GM21515 (cell line): Measurements from ENCODE around the gene CRLF1.
"Not testable (repeated sequence)": the region's sequence is repeated elsewhere in the genome, so short reads cannot be mapped to it uniquely, and the experiment has no call there.

Source experiments
- ATAC-seq: cut with Tn5 transposase; IDR thresholded peaks from one replicate; pipeline ENCODE4 v1.9.1; 2021; ENCODE audit not compliant: unreplicated experiment

Gene CRLF1

DNA sequence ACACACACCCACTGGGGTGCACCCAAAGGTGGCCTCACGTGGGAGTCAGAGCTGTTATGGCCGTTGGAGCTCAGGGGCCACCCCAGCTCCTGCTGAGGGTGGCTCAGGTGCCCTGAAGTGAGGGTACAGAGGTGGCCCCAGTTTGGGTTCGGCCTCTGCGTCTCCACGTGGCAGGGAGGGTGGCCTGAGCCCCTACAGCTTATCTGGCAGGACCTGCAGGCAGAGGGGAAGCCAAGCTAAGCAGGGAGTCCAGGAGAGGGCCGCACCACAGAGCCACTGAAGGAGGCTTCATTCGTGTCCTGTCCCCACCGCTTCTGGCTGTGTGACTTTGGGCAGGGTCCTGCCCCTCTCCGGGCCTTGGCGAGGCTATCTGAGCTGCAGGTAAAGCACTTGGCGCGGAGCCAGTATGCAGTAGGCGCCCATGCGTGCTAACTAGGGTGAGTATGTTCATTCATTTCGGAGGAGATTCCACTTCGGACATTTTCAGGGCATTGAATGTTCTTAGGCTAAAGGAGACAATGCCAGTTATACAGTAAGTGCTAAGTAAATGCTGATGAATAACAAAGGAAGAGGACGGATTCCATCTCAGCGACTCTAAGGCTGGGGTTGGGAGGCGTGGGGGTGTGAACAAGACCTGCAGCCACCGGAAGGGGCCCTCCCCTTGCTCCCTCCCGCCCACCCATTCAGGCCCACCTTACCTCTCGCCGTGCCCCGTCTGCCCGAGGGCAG lies 13.1 kb downstream of the CRLF1 start:
- ATAC-seq, result no peak

DNA sequence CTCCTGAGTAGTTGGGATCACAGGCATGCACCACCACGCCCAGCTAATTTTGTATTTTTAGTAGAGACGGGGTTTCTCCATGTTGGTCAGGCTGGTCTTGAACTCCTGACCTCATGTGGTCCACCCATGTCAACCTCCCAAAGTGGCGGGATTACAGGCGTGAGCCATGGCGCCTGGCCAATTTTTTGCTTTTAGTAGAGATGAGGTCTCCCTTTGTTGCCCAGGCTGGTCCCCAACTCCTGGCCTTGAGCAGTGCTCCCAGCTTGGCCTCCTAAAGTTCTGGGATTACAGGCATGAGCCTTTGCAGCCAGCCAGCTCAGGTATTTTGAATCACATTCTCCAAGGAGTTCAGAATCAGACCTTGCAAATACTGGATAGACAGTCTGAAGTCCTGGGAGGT lies 13.9 kb downstream of the CRLF1 start:
- not testable (repeated sequence) for ATAC-seq

DNA sequence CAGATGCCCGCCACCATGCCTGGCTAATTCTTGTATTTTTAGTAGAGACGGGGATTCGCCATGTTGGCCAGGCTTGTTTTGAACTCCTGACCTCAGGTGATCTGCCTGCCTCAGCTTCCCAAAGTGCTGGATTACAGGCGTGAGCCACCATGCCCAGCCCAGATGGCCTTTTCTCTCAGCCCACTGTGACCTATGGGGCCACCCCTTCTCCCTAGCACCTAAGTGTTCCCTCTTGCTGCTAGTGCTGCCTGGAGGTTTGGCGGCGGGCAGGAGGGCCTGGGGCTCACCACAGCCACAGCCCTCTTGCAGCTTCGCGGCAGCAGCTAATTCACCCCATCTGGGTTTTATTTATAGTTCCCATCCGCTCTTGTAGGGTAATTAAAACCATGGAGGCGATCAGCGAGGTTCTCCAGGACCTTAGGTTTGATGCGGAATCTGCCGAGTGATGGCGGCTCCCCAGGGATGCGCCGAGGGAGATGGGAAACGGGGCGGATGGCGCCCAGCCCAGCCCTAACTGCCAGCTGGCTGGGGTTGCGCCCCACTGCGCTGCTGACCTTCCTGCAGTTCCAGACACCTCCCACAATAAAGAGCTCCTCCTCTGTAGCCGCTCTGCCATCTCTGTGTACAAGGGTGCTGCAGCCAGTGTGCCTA lies 14.7 kb downstream of the CRLF1 start:
- ATAC-seq, result no peak

DNA sequence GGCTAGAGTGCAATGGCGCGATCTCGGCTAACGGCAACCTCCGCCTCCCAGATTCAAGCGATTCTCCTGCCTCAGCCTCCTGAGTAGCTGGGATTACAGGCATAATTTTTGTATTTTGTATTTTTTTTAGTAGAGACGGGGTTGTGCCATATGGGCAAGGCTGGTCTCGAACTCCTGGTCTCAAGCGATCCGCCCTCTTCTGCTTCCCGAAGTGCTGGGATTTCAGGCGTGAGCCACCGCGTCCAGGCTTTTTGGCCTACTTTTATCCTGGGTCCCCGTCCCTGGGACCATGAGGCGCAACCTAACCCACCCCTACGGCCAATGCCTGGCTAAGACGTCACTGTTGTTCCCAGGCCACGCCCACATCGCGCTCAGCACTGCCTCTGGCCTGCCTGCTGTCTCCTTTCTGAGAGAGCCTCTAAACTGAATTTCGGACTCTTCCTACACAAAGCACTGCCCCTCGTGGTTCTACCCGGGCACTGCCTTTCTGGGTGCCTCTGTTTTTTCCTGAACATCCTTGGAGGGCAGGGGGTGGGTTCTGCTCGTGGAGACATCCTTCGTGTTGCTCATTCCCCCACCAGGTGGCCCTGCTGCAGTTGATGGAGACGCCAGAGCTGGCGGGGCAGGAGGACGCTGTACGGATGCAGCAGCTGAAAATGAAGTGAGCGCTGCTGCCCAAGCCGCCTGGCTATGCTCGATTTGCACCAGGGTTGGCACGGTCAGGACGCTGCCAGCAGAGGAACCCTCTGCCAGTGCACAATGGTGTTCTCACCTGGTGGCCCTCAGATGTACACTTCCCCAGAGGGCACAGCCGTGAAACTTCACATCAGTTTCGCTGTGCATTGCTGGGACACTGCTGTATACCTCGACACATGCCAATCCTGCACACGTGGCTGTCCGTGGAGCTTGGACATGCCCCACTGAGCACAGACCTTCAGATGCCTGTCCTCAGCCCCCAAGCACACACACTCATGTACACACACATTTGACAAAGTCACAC lies 16.0 kb downstream of the CRLF1 start:
- no peak for ATAC-seq

DNA sequence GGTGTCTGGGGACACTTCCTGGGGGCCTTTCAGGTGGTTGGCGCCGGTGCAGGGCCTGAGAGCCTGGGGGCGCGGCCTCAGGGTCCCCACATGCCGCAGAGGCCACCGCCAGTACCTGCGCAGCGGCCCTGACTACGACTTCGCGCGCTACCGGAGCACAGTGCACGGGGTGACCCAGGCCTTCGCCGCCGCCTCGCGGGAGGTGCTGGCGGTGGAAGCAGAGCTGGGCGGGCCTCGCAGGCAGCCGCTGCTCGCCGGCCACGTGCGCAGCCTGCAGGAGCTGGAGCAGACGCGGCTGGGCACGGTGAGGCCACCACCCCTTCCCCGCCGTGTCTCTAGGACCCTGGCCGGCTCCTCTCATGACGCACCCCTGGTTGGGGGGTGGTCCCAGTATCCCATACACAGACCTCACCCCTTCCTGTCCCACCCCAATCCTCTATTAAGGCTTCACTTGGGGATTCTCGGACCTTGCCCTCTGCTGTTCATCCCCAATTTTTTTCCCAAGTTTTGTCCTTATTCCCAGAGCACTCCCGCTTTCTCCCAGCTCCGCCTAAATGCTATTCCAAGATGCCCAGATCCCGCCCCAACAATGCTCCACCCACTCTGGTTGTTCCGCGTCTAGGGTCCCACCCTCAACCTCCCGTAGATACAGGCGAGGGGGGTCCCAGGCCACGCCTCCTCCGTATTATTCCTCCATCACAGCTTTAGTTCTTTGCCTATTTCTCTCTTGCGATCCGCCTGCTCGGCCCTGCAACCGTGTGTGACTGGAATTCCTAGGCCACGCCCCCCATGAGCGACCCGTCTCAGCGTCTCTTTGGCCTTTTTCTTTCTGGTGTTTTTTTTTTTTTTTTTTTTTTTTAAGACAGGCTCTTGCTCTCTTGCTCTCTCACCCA lies 17.0 kb downstream of the CRLF1 start:
- ATAC-seq, result peak; percentile 14

DNA sequence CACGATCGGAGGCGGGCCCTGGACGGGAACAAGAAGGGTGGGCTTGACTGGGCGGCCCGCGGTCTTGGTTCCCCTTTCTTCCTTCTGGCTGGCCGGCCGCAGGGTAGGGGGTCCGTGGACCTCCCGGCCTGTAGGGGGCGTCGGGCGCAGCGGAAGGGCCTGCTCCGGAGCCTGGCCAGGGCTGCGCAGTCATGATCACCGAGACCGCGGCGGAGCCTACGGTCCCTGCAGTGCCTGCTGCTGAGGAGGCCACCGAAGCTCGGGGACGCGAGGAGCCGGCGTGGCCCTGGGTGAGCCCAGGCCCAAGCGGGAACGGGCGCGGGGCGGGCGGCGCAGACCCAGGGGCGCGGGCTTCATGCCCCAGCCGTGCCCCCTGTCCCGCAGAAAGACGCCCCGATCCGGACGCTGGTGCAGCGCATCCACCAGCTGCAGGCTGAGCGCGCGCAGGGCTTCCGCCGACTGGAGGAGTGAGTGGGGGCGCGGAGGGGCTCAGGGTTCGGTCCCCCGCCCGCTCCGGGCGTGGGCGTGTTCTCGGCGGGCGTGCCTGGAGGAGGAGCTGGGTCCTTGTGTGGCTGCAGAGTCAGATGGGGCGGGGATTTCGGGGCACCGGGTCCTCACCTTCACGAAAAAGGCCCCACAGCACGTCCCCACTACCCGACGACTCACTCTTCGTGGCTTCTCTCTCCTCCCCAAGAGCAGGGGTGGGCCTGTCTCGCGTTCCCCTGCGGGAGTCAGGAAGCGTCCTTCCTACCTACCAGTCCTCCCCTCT lies 17.8 kb downstream of the CRLF1 start, which contains the start of gene REX1BD:
Gene REX1BD (plus strand): TSS at position 188 of the 769 bp plus-strand sequence. CDS start 4 bp downstream, at position 192.
- peak; percentile 66 for ATAC-seq

DNA sequence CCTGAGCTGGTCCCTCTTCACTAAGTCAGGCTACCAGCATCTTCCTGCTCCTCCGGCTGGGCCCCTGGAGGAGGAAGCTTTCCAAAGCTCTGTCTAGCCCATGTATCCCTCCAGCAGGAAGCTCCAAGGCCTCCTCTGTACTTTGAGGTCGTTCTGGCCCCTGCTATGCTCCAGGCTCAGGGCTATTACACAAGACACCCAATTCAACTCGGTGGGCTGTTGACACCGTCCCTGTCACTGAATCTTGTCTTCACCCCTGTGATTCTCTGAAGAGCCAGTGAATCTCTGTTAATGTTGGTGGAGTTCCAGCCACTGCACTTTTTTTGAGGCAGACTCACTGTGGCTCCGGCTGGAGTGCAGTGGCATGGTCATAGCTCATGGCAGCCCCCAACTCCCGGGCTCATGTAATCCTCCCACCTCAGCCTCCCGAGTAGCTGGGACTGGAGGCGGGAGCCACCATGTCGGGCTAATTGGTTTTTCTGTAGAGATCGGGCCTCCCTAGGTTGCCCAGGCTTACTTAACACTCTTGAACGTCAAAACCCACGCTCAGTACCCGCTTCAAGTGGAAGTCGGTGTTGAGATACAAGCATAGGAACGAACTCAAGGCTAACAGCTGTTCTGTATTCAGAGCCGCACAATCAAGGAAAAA lies 18.5 kb downstream of the CRLF1 start:
- no peak for ATAC-seq

DNA sequence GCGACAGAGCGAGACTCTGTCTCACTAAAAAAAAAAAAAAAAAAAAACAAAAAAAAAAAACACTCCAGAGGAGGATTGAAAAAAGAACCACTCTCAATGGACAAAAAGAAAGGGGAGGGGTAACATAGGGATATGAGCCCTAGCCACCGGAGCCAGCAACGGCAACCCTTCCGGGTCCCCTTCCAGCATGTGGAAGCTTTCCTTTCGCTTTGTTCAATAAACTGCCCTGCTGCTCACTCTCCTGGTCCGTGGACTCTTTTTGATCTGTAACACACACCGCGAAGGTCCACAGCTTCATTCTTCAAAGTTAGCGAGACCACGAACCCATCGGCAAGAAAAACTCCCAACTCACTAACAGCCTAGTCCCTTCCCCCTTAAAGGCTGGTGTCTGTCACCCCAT lies 19.0 kb downstream of the CRLF1 start:
- no peak for ATAC-seq

DNA sequence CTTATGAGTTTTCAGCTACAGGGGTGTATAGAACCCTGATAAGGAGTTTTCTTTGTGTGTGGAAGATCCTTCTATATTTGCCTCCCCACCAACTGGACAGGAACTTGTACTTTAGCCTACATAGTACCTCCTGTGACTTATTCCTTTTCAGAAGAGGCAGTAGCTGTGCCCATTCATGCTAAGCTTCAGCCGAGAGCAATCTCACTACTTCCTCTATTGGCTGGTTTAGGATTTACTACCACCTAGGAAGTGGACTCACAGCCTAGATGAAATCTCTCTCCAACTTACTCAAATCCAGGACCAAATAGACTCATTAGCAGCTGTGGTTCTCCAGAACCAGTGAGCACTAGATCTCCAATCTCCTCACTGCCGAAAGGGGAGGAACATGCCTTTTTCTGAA lies 20.3 kb downstream of the CRLF1 start:
- no peak for ATAC-seq

DNA sequence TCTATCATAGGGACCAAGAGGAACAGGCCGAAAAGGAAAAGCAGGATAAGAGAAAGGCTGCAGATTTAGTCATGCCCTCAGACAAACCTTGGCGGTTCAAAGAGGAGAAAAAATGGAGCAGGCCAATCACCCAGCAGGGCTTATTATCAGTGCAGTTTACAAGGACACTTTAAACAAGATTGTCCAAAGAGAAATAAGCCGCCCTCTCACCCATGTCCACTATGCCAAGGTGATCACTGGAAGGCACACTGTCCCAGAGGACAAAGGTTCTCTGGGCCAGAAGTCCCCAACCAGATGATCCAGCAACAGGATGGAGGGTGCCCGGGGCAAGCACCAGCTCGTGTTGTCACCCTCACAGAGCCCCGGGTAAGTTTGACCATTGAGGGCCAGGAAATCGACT lies 26.3 kb downstream of the CRLF1 start:
- no peak for ATAC-seq

DNA sequence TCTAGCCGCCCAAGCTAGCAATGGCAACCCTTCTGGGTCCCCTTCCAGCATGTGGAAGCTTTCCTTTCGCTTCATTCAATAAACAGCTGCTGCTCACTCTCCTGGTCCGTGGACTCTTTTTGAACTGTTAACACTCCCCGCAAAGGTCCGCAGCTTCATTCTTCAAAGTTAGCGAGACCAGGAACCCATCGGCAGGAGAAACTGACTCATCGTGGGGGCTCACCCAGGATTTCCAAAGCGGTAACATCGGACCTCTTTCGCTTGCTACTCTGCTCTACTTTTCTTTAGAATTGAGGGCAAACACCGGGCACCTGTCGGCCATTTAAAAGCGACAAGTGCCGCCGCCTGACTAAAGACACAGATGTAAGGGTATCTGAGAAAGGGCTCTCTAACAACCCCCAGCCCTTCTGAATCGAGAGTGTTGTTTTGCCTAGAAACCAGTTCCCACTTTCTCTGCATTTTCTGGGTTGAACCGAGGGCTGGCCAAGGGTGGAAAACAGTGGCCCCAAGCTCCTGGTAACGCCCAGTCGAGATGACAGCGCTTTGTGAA lies 29.2 kb downstream of the CRLF1 start:
- no peak for ATAC-seq

DNA sequence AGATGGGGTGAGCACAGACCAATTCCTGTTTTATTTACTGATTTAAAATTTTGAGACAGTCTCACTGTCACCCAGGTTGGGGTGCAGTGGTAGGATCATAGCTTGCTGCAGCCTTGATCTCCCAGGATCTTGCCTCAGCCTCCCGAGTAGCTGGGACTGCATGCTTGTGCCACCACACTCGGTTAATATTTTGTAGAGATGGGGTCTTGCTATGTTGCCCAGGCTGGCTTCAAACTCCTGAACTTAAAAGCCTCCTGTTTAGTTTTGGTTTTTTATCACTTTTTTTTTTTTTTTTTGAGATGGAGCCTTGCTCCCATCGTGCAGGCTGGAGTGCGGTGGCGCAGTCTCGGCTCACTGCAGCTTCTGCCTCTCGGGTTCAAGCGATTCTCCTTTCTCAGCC lies 30.2 kb downstream of the CRLF1 start:
- ATAC-seq, result no peak

DNA sequence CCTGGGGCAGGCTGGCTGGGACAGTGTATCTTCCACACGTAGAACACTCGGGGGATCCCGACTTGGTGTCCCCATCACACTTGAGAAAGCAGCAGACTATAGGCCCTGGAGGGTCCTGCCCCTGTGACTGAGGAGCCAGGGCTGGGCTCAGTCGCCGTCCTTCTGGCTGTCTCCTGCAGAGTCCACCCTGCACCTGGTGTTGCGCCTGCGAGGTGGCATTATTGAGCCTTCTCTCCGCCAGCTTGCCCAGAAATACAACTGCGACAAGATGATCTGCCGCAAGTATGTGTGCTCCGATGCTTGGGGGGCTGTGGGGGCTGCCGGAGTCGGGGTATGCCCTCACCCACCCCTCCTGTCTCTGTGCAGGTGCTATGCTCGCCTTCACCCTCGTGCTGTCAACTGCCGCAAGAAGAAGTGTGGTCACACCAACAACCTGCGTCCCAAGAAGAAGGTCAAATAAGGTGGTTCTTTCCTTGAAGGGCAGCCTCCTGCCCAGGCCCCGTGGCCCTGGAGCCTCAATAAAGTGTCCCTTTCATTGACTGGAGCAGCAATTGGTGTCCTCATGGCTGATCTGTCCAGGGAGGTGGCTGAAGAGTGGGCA lies 31.8 kb downstream of the CRLF1 start:
- ATAC-seq, result no peak

DNA sequence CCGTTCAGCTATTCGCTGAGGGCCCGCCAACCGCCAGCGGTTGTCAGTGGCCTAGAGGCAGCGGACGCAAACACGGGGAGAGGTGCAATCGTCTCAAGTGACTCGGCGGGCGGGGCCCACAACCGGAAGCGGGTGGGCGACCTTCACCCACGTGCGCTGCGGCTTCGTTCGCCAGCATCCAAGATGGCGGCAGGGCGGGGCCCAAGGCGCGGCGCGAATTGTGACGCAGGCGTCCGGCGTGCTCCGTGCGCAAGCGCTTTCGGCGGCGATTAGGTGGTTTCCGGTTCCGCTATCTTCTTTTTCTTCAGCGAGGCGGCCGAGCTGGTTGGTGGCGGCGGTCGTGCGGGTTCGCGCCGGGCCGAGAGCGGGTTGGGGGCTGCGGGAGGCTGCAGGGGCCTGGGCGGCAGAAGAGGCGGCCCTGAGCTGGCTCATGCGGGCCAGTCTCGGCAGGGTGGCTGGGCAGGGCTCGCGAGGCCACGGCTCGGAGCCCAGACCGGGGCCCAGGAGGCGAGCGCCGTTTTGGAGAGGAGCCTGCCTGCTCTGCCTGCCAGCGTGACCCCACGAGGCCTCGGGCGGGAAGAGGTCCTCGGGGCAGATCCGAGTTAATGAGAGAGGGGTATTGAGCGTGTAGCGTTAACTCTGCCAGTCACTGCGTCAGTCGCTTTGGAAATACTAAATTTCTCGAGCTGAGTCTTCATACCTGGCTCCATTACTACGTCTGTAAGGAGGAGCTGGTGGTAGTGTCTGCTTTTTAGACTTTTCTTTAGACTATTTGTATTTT lies 34.8 kb downstream of the CRLF1 start, which contains the start of gene UBA52:
Gene UBA52 (plus strand): TSS at position 294 of the 781 bp plus-strand sequence. CDS start 1,444 bp downstream, outside the sequence.
- peak; percentile 81 for ATAC-seq

DNA sequence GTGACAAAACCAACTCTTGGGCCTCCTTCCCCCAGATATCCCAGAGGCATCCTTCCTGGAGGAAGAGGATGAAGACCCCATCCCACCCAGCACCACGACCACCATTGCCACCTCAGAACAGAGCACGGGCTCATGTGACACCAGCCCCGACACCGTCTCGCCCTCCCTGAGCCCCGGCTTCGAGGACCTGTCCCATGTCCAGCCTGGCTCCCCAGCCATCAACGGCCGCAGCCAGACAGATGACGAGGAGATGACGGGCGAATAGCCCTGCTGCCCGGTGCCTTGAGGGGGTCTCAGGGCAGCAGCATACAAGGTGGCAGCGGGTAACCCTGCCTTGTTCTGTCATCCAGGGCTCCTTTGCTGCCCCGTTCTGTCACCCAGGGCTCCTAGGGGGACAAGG lies 38.2 kb downstream of the CRLF1 start:
- no peak for ATAC-seq

DNA sequence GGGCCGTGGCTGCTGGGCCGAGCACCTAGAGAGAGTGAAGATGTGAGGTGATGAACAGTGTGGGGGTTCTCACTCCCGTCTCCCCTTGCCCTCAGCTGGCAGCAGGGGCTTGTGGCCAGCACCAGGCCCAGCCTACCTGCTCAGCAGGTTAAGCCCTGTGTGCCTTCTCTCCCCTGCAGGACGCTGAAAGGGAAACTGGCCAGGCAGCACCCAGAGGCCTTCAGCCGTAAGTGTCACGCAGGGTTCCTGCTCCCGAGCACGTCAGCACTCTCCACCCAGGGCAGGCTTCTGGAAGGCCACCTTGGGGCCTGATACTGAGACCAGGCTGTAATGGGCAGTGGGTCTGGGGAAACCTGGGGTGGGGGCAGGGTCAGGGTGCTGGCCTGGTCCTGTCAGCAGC lies 39.6 kb downstream of the CRLF1 start:
- no peak for ATAC-seq

DNA sequence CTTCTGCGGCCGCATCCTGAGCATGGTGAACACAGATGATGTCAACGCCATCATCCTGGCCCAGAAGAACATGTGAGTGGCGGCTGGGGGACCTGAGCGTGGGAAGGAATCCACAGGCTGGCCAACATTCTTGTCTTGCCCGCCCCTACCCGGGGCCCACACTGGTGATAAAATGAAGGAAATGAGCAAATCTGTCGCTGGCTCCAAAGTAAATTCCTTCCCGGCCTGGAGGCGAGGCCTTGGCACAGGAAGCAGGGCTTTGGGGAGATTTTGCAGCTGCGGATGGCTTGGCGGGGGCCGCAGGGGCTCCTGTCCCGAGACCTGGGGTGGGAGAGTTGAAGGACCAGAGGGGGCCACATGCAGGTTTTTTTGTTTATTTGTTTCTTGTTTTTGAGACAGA lies 44.5 kb downstream of the CRLF1 start:
- ATAC-seq, result no peak

DNA sequence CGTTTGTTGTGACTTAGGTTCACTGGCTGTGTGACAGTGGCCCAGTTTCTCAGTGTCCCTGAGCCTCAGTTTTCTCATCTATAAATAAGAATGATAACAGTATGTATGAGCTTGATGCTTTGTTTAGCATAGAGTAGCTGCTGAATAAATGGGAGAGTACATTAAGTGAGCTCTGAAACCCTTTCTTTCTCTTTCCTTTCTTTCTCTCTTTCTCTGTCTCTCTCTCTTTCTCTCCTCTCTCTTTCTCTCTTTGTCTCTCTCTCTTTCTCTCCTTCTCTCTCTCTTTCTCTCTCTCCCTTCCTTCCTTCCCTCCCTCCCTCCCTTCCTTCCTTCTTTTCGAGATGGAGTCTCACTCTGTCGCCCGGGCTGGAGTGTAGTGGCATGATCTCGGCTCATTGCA lies 46.9 kb downstream of the CRLF1 start:
- ATAC-seq, result no peak
